Gastroesophageal sphincter (tissue), 4 donors: ENCODE measurements around the gene ME1. TPM values are rescaled to one million over a fixed set of nuclear protein-coding genes. Genes with fewer than 3 reads are reported as not detected.

Source experiments
- ATAC-seq: fragments of 150-250 bp; one replicate; pipeline ENCODE4 v1.9.1; 2016; ENCODE audit warnings: mild to moderate bottlenecking, moderate library complexity
- H3K27ac ChIP-seq, 4 donors: fragments of 200-600 bp; sonication (generic) in 3 of 4; 1 replicate in 3 of 4; 2 replicates in 1 of 4; pipeline ENCODE4 v1.5.1; 2016 to 2019
- H3K27me3 ChIP-seq: fragments of 200-600 bp; sonication (generic); one replicate; pipeline ENCODE4 v1.5.1; 2019
- H3K36me3 ChIP-seq, 2 donors: fragments of 200-600 bp; sonication (generic); one replicate each; pipeline ENCODE4 v1.5.1; 2019; ENCODE audit warnings: control low read depth in 1 of 2
- H3K4me1 ChIP-seq, 3 donors: fragments of 200-600 bp; sonication (generic); 1 replicate in 2 of 3; 2 replicates in 1 of 3; pipeline ENCODE4 v1.5.1; 2016 to 2019; ENCODE audit warnings: control low read depth in 2 of 3
- H3K4me3 ChIP-seq, 2 donors: fragments of 200-600 bp; sonication (generic); one replicate each; pipeline ENCODE4 v1.5.1; 2019; ENCODE audit warnings: mild to moderate bottlenecking in 1 of 2, moderate library complexity in 1 of 2
- H3K9me3 ChIP-seq, 3 donors: fragments of 200-600 bp; sonication (generic); one replicate each; pipeline ENCODE4 v1.5.1; 2017 to 2019; ENCODE audit warnings: control low read depth in 2 of 3
- EP300 ChIP-seq: sonication (generic); formaldehyde crosslinking; IDR thresholded peaks from one replicate; pipeline ENCODE4 v1.6.1; 2017; ENCODE audit warnings: antibody characterized with exemption, mild to moderate bottlenecking
- POLR2A ChIP-seq, 2 donors: fragments of 450-650 bp; IDR thresholded peaks; one replicate each; pipeline ENCODE4 v1.6.1; 2017; ENCODE audit warnings: antibody characterized with exemption in 2 of 2, mild to moderate bottlenecking in 2 of 2, moderate library complexity in 1 of 2
- POLR2AphosphoS5 ChIP-seq: sonication (generic); formaldehyde crosslinking; IDR thresholded peaks from one replicate; pipeline ENCODE4 v1.6.1; 2017; ENCODE audit warnings: antibody characterized with exemption
- WGBS, 2 donors: methylation state at CpG; one replicate each; pipeline ENCODE4 v1.1.5; 2018; ENCODE audit warnings: low coverage in 1 of 2; 5-methylcytosine and 5-hydroxymethylcytosine counted together
- total RNA-seq, 4 donors: library from RNA; depleted of rRNA; stranded (reverse); fragments of >200 nt; gene quantifications; one replicate each; pipeline ENCODE4 v1.1.0, GENCODE V29; 2016
- TF ChIP-seq, protein P1 (sequence below), 4 experiments: fragments of 200-600 bp in 2 of 4; fragments of 450-650 bp in 2 of 4; sonication (generic) in 1 of 4; IDR thresholded peaks; one replicate each; pipeline ENCODE4 v1.5.1; 2017 to 2019; ENCODE audit warnings: antibody characterized with exemption in 4 of 4, mild to moderate bottlenecking in 2 of 4, moderate library complexity in 2 of 4

The ME1 gene
- total RNA-seq, 4 donors from 2014 or later = 18.8 to 33.3 (median 20.4) TPM

GRCh38 chr6:83309344-83309743 lies 121.5 kb downstream of the ME1 start:
- no peak for ATAC-seq
- no peak overlapping the region for H3K4me3 ChIP-seq
- no peak for TF ChIP-seq EP300
- TF ChIP-seq POLR2AphosphoS5 = no peak
- no peak for TF ChIP-seq POLR2A (IDR thresholded peaks at IDR 0.05)
- TF ChIP-seq, protein P1, sequence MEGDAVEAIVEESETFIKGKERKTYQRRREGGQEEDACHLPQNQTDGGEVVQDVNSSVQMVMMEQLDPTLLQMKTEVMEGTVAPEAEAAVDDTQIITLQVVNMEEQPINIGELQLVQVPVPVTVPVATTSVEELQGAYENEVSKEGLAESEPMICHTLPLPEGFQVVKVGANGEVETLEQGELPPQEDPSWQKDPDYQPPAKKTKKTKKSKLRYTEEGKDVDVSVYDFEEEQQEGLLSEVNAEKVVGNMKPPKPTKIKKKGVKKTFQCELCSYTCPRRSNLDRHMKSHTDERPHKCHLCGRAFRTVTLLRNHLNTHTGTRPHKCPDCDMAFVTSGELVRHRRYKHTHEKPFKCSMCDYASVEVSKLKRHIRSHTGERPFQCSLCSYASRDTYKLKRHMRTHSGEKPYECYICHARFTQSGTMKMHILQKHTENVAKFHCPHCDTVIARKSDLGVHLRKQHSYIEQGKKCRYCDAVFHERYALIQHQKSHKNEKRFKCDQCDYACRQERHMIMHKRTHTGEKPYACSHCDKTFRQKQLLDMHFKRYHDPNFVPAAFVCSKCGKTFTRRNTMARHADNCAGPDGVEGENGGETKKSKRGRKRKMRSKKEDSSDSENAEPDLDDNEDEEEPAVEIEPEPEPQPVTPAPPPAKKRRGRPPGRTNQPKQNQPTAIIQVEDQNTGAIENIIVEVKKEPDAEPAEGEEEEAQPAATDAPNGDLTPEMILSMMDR (IDR thresholded peaks at IDR 0.05) = no peak

DNA sequence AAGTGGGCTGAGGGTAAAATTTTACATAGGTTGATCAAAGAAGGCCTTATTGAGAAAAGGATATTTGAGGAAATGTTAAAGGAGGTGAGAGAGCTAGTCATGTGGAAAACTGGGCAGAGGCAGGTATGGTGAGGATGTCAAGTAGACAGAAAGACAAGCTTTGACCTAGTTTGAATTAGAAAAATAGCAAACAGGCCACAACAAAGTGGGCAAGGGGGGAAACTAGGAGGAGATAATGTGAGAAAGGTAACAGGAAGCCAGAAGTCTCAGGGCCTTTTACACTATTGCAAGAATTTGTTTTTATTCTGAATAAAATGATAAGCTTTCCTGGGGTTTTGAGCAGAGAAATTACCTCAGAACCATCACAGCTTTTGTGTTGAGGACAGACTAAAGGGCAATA lies 122.0 kb downstream of the ME1 start:
- TF ChIP-seq POLR2AphosphoS5 (no peak), POLR2A (IDR thresholded peaks at IDR 0.05) (no peak), EP300 (no peak)
- TF ChIP-seq, protein P1 (IDR thresholded peaks at IDR 0.05) = no peak
- ATAC-seq = no peak

More at GRCh38 chr6:83309344-83309743, 121.5 kb downstream of the ME1 start:
- H3K27me3 ChIP-seq = no peaks in the 10 kb centered on the region
- H3K9me3 ChIP-seq = no peaks in the 10 kb centered on the region
- H3K4me1 ChIP-seq = no peaks in the 10 kb centered on the region
- 7 to 50% methylated on average over 1 of the region's 1 CpG for WGBS, 2 donors
- H3K36me3 ChIP-seq = peaks cover 0 to 7% of the 10 kb centered on the region in 2 donors
- H3K27ac ChIP-seq = no peak overlapping the region

DNA sequence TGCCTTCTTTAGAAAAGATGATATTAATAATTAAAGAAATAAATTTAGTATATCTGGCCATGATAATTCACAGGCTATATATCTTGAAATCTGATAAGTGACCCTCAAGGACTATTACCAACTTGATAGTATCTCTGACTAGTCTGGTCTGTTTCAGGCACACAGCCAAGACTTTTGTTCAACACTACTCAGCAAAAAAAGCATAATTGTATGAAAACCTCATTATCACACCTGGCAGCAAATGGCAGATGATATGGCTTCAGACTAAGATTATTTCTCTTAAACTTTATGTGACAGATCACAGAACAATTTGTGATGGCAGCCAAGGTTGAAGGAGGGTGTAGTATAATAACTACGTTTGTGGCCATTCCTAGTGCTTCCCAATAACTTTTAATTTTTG lies 123.0 kb downstream of the ME1 start:
- H3K4me1 ChIP-seq = no peaks in the 10 kb centered on the region
- H3K27me3 ChIP-seq = no peaks in the 10 kb centered on the region
- peaks cover 0 to 7% of the 10 kb centered on the region in 2 donors for H3K36me3 ChIP-seq
- H3K4me3 ChIP-seq = no peak overlapping the region
- TF ChIP-seq EP300 = no peak
- no peak for TF ChIP-seq POLR2A (IDR thresholded peaks at IDR 0.05)
- TF ChIP-seq, protein P1 (IDR thresholded peaks at IDR 0.05) = no peak
- TF ChIP-seq POLR2AphosphoS5 = no peak
- ATAC-seq = no peak
- 50 to 70% methylated on average over 1 of the region's 1 CpG for WGBS, 2 donors
- H3K27ac ChIP-seq = no peak overlapping the region
- no peaks in the 10 kb centered on the region for H3K9me3 ChIP-seq

More for the DNA sequence above, 122.0 kb downstream of the ME1 start:
- H3K9me3 ChIP-seq = no peaks in the 10 kb centered on the region
- H3K27ac ChIP-seq = no peak overlapping the region
- H3K4me3 ChIP-seq = no peak overlapping the region
- no peaks in the 10 kb centered on the region for H3K27me3 ChIP-seq
- no peaks in the 10 kb centered on the region for H3K4me1 ChIP-seq
- H3K36me3 ChIP-seq = peaks cover 0 to 7% of the 10 kb centered on the region in 2 donors

DNA sequence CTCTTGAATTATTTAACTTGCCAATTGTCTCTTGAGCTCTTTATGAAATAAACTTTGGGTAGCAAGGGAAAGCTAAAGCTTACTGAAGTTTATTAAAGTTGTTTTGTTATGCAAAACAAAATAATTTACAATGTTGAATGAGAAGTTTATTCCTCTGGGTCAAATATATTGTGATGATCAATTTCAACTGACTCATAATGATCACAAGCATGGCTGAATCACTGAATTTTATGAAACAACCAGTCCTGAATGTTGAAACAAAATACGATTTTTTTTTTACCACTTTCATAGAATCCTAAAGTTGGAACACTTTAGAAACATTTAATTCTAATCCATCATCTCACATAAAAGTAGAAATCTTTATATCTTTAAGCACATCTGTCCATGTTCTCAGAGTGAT lies 127.4 kb downstream of the ME1 start:
- TF ChIP-seq, protein P1 (IDR thresholded peaks at IDR 0.05) = no peak
- TF ChIP-seq POLR2AphosphoS5 (no peak), POLR2A (IDR thresholded peaks at IDR 0.05) (no peak), EP300 (no peak)
- Histone ChIP-seq H3K27me3 (no peaks in the 10 kb centered on the region), H3K9me3 (no peaks in the 10 kb centered on the region), H3K4me1 (no peaks in the 10 kb centered on the region), H3K4me3 (no peak overlapping the region), H3K27ac (no peak overlapping the region), H3K36me3 (no peaks in the 10 kb centered on the region)
- WGBS, 2 donors = 35 to 68% methylated on average over 1 of the region's 1 CpG
- no peak for ATAC-seq

GRCh38 chr6:83294676-83295075 lies 136.2 kb downstream of the ME1 start:
- no peak for TF ChIP-seq POLR2A (IDR thresholded peaks at IDR 0.05)
- no peak for TF ChIP-seq POLR2AphosphoS5
- TF ChIP-seq, protein P1 (IDR thresholded peaks at IDR 0.05) = no peak
- no peak for TF ChIP-seq EP300
- H3K36me3 ChIP-seq = no peaks in the 10 kb centered on the region
- no peaks in the 10 kb centered on the region for H3K9me3 ChIP-seq
- H3K4me1 ChIP-seq = no peaks in the 10 kb centered on the region
- WGBS, 2 donors = no CpG with 5 or more reads among the region's 6 CpGs
- H3K27ac ChIP-seq = no peak overlapping the region
- no peak for ATAC-seq
- H3K4me3 ChIP-seq = no peak overlapping the region
- H3K27me3 ChIP-seq = no peaks in the 10 kb centered on the region
